Nephron (organoid): ENCODE data around the gene FARP1.
A peak's percentile ranks its signal among the peaks of the same experiment; 100 is the strongest.

Experiments used
- H3K27ac Mint-ChIP-seq, 3 experiments: 2 replicates each; pipeline ENCODE4 v1.8.0; 2020; ENCODE audit warnings: mixed read lengths in 3 of 3, mild to moderate bottlenecking in 2 of 3, moderate library complexity in 1 of 3
- H3K27me3 Mint-ChIP-seq: 2 replicates; pipeline ENCODE4 v1.8.0; 2021; ENCODE audit warnings: low read depth, mild to moderate bottlenecking, moderate library complexity, mixed read lengths
- H3K36me3 Mint-ChIP-seq: 2 replicates; pipeline ENCODE4 v1.8.0; 2020; ENCODE audit warnings: low read depth, mixed read lengths
- H3K4me1 Mint-ChIP-seq: 2 replicates; pipeline ENCODE4 v1.8.0; 2020; ENCODE audit warnings: mixed read lengths
- H3K4me3 Mint-ChIP-seq, 3 experiments: 2 replicates each; pipeline ENCODE4 v1.8.0; 2020; ENCODE audit warnings: mild to moderate bottlenecking in 3 of 3, mixed read lengths in 3 of 3, moderate library complexity in 2 of 3
- H3K9me3 Mint-ChIP-seq: 2 replicates; pipeline ENCODE4 v1.8.0; 2020; ENCODE audit warnings: mixed read lengths
- TF ChIP-seq, protein P1 (sequence below), 3 experiments: fragments of 200-600 bp; sonication (generic); IDR thresholded peaks; one replicate each; pipeline ENCODE4 v1.5.0; 2021; ENCODE audit warnings: antibody characterized with exemption in 3 of 3; ENCODE audit not compliant: unreplicated experiment in 3 of 3

The FARP1 gene

DNA sequence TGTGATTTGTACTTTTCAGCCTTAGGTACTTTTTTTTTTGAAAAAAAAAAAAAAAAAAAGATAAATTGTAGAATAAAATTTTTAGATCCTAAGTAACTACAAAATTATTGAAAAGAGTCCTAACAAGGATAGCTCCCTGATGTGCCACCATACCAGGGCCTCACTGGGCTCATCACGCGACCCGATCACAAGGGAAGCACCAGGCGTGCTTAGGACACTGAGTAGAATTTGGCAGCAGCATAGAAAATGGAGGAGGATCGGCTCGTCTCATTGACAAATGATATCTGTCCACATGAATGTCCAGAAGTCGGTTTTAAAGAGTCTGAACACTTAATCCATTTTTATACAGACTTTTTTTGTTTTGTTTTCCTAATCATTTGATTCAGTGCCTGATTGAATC is 255.0 kb downstream of the FARP1 start:
- H3K4me1 Mint-ChIP-seq: peaks cover 59% of the 10 kb centered on the region
- no peak overlapping the region for H3K4me3 Mint-ChIP-seq
- H3K36me3 Mint-ChIP-seq: peaks cover 64% of the 10 kb centered on the region
- TF ChIP-seq, protein P1, sequence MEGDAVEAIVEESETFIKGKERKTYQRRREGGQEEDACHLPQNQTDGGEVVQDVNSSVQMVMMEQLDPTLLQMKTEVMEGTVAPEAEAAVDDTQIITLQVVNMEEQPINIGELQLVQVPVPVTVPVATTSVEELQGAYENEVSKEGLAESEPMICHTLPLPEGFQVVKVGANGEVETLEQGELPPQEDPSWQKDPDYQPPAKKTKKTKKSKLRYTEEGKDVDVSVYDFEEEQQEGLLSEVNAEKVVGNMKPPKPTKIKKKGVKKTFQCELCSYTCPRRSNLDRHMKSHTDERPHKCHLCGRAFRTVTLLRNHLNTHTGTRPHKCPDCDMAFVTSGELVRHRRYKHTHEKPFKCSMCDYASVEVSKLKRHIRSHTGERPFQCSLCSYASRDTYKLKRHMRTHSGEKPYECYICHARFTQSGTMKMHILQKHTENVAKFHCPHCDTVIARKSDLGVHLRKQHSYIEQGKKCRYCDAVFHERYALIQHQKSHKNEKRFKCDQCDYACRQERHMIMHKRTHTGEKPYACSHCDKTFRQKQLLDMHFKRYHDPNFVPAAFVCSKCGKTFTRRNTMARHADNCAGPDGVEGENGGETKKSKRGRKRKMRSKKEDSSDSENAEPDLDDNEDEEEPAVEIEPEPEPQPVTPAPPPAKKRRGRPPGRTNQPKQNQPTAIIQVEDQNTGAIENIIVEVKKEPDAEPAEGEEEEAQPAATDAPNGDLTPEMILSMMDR (IDR thresholded peaks at IDR 0.05; ENCODE audit: unreplicated experiment in 3 of 3): no peak
- no peaks in the 10 kb centered on the region for H3K9me3 Mint-ChIP-seq
- H3K27me3 Mint-ChIP-seq: no peaks in the 10 kb centered on the region
- H3K27ac Mint-ChIP-seq: peak overlapping the region in 1 of 3 experiments; percentile 64

DNA sequence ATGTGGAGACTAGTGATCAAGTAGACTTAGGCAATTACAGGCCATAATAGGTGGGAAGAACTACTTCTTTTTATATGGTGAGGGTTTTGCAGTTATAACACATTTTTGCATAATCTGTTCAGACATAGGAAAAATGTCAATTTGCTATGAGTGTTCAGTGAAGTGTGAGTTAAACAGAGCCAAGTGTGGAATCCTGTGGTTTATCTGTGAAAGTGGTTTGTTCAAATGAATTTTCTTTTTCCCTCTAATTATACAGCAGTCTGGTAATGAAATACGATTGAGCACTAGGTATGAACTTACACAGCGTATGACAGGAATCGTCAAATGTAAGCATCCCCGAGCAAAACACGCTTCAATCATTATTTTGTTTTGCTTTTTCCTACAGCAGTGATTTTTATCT is 255.7 kb downstream of the FARP1 start:
- Mint-ChIP-seq H3K4me3 (no peak overlapping the region), H3K36me3 (peaks cover 61% of the 10 kb centered on the region), H3K9me3 (no peaks in the 10 kb centered on the region), H3K27me3 (no peaks in the 10 kb centered on the region), H3K27ac (peak overlapping the region in 1 of 3 experiments; percentile 64), H3K4me1 (peaks cover 61% of the 10 kb centered on the region)
- TF ChIP-seq, protein P1 (IDR thresholded peaks at IDR 0.05; ENCODE audit: unreplicated experiment in 3 of 3): no peak

DNA sequence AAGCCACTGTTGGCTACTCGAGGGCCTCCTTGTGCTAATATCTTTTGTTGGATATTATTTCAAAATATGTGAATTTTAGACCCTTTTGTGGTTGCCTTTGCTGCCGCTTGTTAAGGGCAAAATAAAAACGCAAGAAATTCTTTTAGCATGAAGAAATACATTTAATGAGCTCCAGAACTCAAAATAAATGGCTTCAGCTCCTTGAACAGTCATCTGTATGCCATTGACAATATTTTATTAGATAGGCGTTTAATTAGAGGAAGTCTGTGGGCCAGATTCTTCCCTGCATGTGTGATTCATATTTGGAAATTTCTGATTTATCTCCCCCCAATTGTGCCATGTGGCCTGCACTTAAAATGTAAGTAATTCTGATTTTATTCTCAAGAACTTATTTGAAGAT is 256.9 kb downstream of the FARP1 start:
- Mint-ChIP-seq H3K9me3 (no peaks in the 10 kb centered on the region), H3K27ac (no peak overlapping the region), H3K36me3 (peaks cover 63% of the 10 kb centered on the region), H3K4me1 (peaks cover 64% of the 10 kb centered on the region), H3K27me3 (no peaks in the 10 kb centered on the region), H3K4me3 (no peak overlapping the region)
- TF ChIP-seq, protein P1 (IDR thresholded peaks at IDR 0.05; ENCODE audit: unreplicated experiment in 3 of 3): no peak

DNA sequence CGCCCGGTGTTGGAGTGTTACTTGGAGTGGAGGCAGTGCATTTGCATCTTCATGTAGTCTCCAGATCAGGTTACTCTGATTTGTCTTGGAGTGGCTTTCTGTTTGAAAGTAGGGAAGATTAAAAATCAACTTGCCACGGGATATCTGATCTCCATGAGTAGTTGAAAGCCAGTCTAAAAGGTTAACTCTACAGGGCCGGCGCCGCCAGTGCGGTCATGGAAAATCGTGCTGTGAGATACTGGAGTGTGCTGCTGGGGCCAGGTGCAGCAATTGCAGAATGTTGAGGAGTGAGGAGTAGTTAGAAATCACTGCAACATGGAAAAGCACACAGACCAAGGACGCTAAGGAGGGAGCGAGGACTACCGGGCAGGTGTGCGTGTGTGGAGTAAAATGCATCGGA is 259.0 kb downstream of the FARP1 start:
- TF ChIP-seq, protein P1 (IDR thresholded peaks at IDR 0.05; ENCODE audit: unreplicated experiment in 3 of 3): no peak
- H3K27me3 Mint-ChIP-seq: no peaks in the 10 kb centered on the region
- peak overlapping the region; percentile 1 to 77 (median 16) for H3K27ac Mint-ChIP-seq
- H3K4me3 Mint-ChIP-seq: no peak overlapping the region
- no peaks in the 10 kb centered on the region for H3K9me3 Mint-ChIP-seq
- peaks cover 73% of the 10 kb centered on the region for H3K4me1 Mint-ChIP-seq
- peaks cover 49% of the 10 kb centered on the region for H3K36me3 Mint-ChIP-seq

DNA sequence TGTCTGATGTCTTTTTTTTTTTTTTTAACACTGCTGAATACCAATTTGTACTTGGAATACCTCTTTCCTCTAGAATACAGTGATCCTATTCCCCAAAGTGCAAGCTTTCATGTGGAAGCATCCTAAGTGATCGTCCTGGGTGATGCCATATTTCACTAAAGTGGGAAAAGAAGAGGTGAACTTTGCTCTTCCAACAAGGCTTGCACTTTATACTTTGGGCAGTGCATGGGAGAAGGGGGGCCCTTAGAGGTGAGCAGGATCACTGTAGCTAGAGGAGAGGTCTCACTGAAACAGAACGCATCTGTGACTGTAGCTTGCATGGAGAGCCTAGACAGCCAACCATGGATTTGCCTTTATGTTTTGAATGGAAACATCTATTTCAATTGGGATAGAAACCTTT is 260.2 kb downstream of the FARP1 start:
- TF ChIP-seq, protein P1 (IDR thresholded peaks at IDR 0.05; ENCODE audit: unreplicated experiment in 3 of 3): no peak
- Mint-ChIP-seq H3K36me3 (peaks cover 49% of the 10 kb centered on the region), H3K27ac (peak overlapping the region in 1 of 3 experiments; percentile 29), H3K27me3 (no peaks in the 10 kb centered on the region), H3K4me1 (peaks cover 64% of the 10 kb centered on the region), H3K4me3 (no peak overlapping the region), H3K9me3 (no peaks in the 10 kb centered on the region)

DNA sequence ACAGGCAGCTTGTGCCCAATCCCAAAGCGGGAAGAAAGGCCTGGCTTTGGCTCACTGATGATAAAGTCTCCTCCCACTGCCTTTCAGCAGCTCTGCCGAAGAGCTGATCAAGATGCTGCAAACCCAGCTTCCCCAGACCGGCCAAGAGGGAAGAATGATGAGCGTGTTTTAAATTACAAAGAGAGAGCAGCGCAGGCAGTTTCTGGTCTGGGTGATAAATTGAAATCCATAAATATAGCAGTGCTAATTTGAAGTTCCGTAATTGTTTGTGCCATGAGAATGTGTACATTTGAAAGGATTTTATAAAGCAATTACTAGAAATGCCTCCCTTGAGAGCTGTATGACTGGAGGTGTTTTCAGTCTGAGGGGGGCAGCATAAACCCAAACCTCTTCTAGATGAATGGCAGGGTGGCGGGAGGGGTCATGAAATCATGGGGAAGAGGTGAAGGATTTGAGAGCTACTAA is 262.2 kb downstream of the FARP1 start:
- H3K36me3 Mint-ChIP-seq: peaks cover 54% of the 10 kb centered on the region
- no peaks in the 10 kb centered on the region for H3K9me3 Mint-ChIP-seq
- peak overlapping the region in 1 of 3 experiments; percentile 1 for H3K27ac Mint-ChIP-seq
- peaks cover 43% of the 10 kb centered on the region for H3K4me1 Mint-ChIP-seq
- no peaks in the 10 kb centered on the region for H3K27me3 Mint-ChIP-seq
- H3K4me3 Mint-ChIP-seq: no peak overlapping the region
- TF ChIP-seq, protein P1 (IDR thresholded peaks at IDR 0.05; ENCODE audit: unreplicated experiment in 3 of 3): no peak
